CD4-positive, CD25-positive, alpha-beta regulatory T cell (primary cell): ENCODE measurements around the gene MICAL2. TPM values are rescaled to one million over a fixed set of nuclear protein-coding genes. Genes with fewer than 3 reads are reported as not detected.
A peak's percentile ranks its signal among the peaks of the same experiment; 100 is the strongest.

Experiments used
- ATAC-seq, 2 donors: fragments of 150-1000 bp; cut with Tn5 transposase; one replicate each; pipeline ENCODE4 v1.10.0; 2021; ENCODE audit warnings: low read depth in 2 of 2, moderate number of reproducible peaks in 2 of 2, moderate library complexity in 1 of 2
- DNase-seq, 3 donors: peaks; one replicate each; pipeline versions ENCODE4 v3.0.0 to v3.0.0-alpha.2; 2012 to 2022; ENCODE audit warnings: mixed read lengths in 1 of 3
- H3K27ac ChIP-seq: one replicate; pipeline ENCODE4 v1.7.0; 2013; ENCODE audit warnings: mild to moderate bottlenecking, low read length; ENCODE audit not compliant: insufficient read depth, poor library complexity, severe bottlenecking
- H3K27me3 ChIP-seq: one replicate; pipeline ENCODE4 v1.7.0; 2013; ENCODE audit warnings: low read length; ENCODE audit not compliant: control insufficient read depth, insufficient read depth
- H3K36me3 ChIP-seq: one replicate; pipeline ENCODE4 v1.7.0; 2013; ENCODE audit warnings: mild to moderate bottlenecking, low read length, moderate library complexity; ENCODE audit not compliant: control insufficient read depth, insufficient read depth
- H3K4me1 ChIP-seq: 2 replicates; pipeline ENCODE4 v1.7.0; 2013; ENCODE audit warnings: mild to moderate bottlenecking, low read length; ENCODE audit not compliant: insufficient read depth, control insufficient read depth, poor library complexity, severe bottlenecking
- H3K4me3 ChIP-seq: one replicate; pipeline ENCODE4 v1.7.0; 2013; ENCODE audit warnings: low read depth, mild to moderate bottlenecking, low read length, moderate library complexity
- H3K9me3 ChIP-seq, 2 experiments: 1 replicate in 1 of 2; 2 replicates in 1 of 2; pipeline ENCODE4 v1.7.0; 2013; ENCODE audit warnings: low read length in 2 of 2, mild to moderate bottlenecking in 1 of 2, moderate library complexity in 1 of 2; ENCODE audit not compliant: control insufficient read depth in 2 of 2
- H3K27ac Mint-ChIP-seq, 3 donors: one replicate each; pipeline ENCODE4 v1.8.0; 2020 to 2022; ENCODE audit warnings: mild to moderate bottlenecking in 3 of 3, mixed read lengths in 3 of 3, moderate library complexity in 2 of 3
- H3K27me3 Mint-ChIP-seq: one replicate; pipeline ENCODE4 v1.8.0; 2022; ENCODE audit warnings: mild to moderate bottlenecking, mixed read lengths
- H3K36me3 Mint-ChIP-seq: one replicate; pipeline ENCODE4 v1.8.0; 2020; ENCODE audit warnings: mixed read lengths
- H3K4me1 Mint-ChIP-seq, 4 donors: one replicate each; pipeline ENCODE4 v1.8.0; 2020 to 2022; ENCODE audit warnings: mixed read lengths in 4 of 4, mild to moderate bottlenecking in 1 of 4
- H3K4me3 Mint-ChIP-seq, 4 donors: one replicate each; pipeline ENCODE4 v1.8.0; 2020 to 2022; ENCODE audit warnings: mild to moderate bottlenecking in 4 of 4, mixed read lengths in 4 of 4, moderate library complexity in 3 of 4
- H3K9me3 Mint-ChIP-seq, 7 donors: one replicate each; pipeline ENCODE4 v1.8.0; 2020 to 2022; ENCODE audit warnings: mixed read lengths in 7 of 7, mild to moderate bottlenecking in 3 of 7, moderate library complexity in 2 of 7
- polyA plus RNA-seq, 4 donors: library from polyadenylated mRNA; unstranded; fragments of 300-500 nt; fragmentation: Illumina TruSeq; gene quantifications; one replicate each; pipeline ENCODE4 v1.2.3, GENCODE V29; 2021
- total RNA-seq: library from RNA; stranded (reverse); gene quantifications from one replicate; pipeline ENCODE4 v1.2.3, GENCODE V29; 2022

MICAL2 gene, protein sequence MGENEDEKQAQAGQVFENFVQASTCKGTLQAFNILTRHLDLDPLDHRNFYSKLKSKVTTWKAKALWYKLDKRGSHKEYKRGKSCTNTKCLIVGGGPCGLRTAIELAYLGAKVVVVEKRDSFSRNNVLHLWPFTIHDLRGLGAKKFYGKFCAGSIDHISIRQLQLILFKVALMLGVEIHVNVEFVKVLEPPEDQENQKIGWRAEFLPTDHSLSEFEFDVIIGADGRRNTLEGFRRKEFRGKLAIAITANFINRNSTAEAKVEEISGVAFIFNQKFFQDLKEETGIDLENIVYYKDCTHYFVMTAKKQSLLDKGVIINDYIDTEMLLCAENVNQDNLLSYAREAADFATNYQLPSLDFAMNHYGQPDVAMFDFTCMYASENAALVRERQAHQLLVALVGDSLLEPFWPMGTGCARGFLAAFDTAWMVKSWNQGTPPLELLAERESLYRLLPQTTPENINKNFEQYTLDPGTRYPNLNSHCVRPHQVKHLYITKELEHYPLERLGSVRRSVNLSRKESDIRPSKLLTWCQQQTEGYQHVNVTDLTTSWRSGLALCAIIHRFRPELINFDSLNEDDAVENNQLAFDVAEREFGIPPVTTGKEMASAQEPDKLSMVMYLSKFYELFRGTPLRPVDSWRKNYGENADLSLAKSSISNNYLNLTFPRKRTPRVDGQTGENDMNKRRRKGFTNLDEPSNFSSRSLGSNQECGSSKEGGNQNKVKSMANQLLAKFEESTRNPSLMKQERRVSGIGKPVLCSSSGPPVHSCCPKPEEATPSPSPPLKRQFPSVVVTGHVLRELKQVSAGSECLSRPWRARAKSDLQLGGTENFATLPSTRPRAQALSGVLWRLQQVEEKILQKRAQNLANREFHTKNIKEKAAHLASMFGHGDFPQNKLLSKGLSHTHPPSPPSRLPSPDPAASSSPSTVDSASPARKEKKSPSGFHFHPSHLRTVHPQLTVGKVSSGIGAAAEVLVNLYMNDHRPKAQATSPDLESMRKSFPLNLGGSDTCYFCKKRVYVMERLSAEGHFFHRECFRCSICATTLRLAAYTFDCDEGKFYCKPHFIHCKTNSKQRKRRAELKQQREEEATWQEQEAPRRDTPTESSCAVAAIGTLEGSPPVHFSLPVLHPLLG
- 67.5 TPM for total RNA-seq
- polyA plus RNA-seq, result 10 to 100 TPM; 15.9 to 39.0 (median 22.9) TPM

GRCh38 chr11:12110201-12110713, at the start of gene MICAL2:
Gene MICAL2, plus strand, starts transcription at chr11:12110590. Its CDS starts 51,566 bp downstream, at chr11:12162156.
- peak within 1 kb of the TSS; percentile 85 to 91 (median 86) for H3K4me3 Mint-ChIP-seq
- peak within 1 kb of the TSS; percentile 51 for H3K4me3 ChIP-seq
- no peaks in the 10 kb centered on the region for H3K36me3 ChIP-seq
- H3K4me1 ChIP-seq, result peaks cover 25% of the 10 kb centered on the region
- DNase-seq (peak; percentile 82 to 93 (median 83)), ATAC-seq (peak; percentile 95 to 97)
- H3K27me3 ChIP-seq, result no peaks in the 10 kb centered on the region
- peaks cover 0 to 2% (median 0%) of the 10 kb centered on the region in 7 donors for H3K9me3 Mint-ChIP-seq
- peak within 1 kb of the TSS; percentile 50 to 82 (median 52) for H3K27ac Mint-ChIP-seq
- no peaks in the 10 kb centered on the region for H3K36me3 Mint-ChIP-seq
- H3K27me3 Mint-ChIP-seq, result no peaks in the 10 kb centered on the region
- H3K9me3 ChIP-seq, result no peaks in the 10 kb centered on the region
- peaks cover 12 to 35% (median 24%) of the 10 kb centered on the region in 4 donors for H3K4me1 Mint-ChIP-seq
- H3K27ac ChIP-seq, result peak within 1 kb of the TSS; percentile 59

DNA sequence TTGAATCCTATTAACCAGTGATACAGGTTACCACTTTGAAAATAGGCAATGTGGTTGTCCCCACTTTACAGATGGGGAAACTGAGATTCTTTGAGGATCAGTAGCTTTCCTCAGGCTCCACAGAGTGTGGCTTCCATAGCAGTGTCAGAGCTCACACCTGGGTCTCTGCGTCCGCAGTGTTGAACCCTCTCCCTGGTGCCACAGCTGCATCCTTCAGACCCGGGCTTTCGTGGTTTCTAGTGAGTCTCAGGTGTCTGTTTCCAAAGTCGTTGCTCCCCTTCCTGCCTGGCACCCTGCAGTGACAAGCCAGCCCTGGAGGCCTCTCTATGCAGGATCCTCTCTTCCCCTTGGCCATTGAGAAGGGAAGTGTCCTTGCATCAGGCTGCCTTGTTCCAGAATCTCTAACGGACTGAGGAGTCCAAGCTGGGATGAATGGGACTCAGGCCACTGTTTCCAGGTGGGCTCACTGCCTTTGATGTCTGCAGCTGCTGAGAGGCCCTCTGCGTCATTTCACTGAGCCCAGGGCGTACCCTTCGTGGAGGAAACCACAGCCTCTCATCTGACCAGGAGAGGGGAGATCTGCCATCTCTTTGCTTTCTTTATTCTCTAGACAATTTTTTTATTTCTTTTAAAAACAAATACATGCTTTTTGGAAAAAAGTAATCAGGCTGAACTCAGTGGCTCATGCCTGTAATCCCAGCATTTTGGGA, 48.4 kb upstream of the MICAL2 start:
- DNase-seq (no peak), ATAC-seq (no peak)
- H3K36me3 Mint-ChIP-seq, result no peaks in the 10 kb centered on the region

GRCh38 chr11:12063251-12063650, 47.1 kb upstream of the MICAL2 start:
- Histone ChIP-seq H3K36me3 (no peaks in the 10 kb centered on the region), H3K4me3 (no peak overlapping the region), H3K27ac (no peak overlapping the region), H3K4me1 (no peaks in the 10 kb centered on the region), H3K27me3 (no peaks in the 10 kb centered on the region), H3K9me3 (no peaks in the 10 kb centered on the region)
- no peak overlapping the region for H3K27ac Mint-ChIP-seq
- H3K36me3 Mint-ChIP-seq, result no peaks in the 10 kb centered on the region
- peaks cover 15% of the 10 kb centered on the region for H3K27me3 Mint-ChIP-seq
- ATAC-seq (no peak), DNase-seq (no peak)
- peaks cover 0 to 4% (median 0%) of the 10 kb centered on the region in 7 donors for H3K9me3 Mint-ChIP-seq
- no peak overlapping the region for H3K4me3 Mint-ChIP-seq
- H3K4me1 Mint-ChIP-seq, result peaks cover 0 to 2% (median 0%) of the 10 kb centered on the region in 4 donors

More for the DNA sequence above, 48.4 kb upstream of the MICAL2 start:
- Mint-ChIP-seq H3K4me1 (peaks cover 0 to 2% (median 0%) of the 10 kb centered on the region in 4 donors), H3K27me3 (peaks cover 15% of the 10 kb centered on the region), H3K4me3 (no peak overlapping the region), H3K9me3 (peaks cover 0 to 4% (median 0%) of the 10 kb centered on the region in 7 donors), H3K27ac (peak overlapping the region in 1 of 3 donors; percentile 54)
- Histone ChIP-seq H3K27ac (no peak overlapping the region), H3K4me3 (no peak overlapping the region), H3K27me3 (no peaks in the 10 kb centered on the region), H3K36me3 (no peaks in the 10 kb centered on the region), H3K9me3 (no peaks in the 10 kb centered on the region), H3K4me1 (no peaks in the 10 kb centered on the region)

- Mint-ChIP-seq H3K36me3 (no peaks in the 10 kb centered on the region), H3K27me3 (peaks cover 19% of the 10 kb centered on the region), H3K9me3 (peaks cover 0 to 4% (median 0%) of the 10 kb centered on the region in 7 donors), H3K27ac (no peak overlapping the region), H3K4me3 (no peak overlapping the region), H3K4me1 (peaks cover 0 to 2% (median 0%) of the 10 kb centered on the region in 4 donors)
- no peaks in the 10 kb centered on the region for H3K27me3 ChIP-seq
- ATAC-seq (no peak), DNase-seq (no peak)
- no peaks in the 10 kb centered on the region for H3K9me3 ChIP-seq
- no peaks in the 10 kb centered on the region for H3K36me3 ChIP-seq
- H3K27ac ChIP-seq, result no peak overlapping the region
- H3K4me3 ChIP-seq, result no peak overlapping the region
- H3K4me1 ChIP-seq, result no peaks in the 10 kb centered on the region
Observed at GRCh38 chr11:12064136-12064953, 46.0 kb upstream of the MICAL2 start.

DNA sequence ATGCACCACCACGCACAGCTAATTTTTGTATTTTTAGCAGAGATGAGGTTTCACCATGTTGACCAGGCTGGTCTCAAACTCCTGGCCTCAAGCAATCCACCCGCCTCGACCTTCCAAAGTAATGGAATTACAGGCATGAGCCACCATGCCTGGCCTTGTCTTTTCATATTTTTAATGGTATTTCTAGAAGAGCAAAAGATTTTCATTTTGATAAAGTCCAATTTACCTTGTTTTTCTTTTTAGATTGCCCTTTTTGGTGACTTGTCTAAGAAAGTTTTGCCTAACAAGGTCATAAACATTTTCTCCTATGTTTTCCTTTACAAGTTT, 45.5 kb upstream of the MICAL2 start:
- H3K4me3 Mint-ChIP-seq, result no peak overlapping the region
- Histone ChIP-seq H3K9me3 (no peaks in the 10 kb centered on the region), H3K36me3 (no peaks in the 10 kb centered on the region), H3K27ac (no peak overlapping the region), H3K4me1 (no peaks in the 10 kb centered on the region), H3K27me3 (no peaks in the 10 kb centered on the region), H3K4me3 (no peak overlapping the region)
- peaks cover 19% of the 10 kb centered on the region for H3K27me3 Mint-ChIP-seq
- H3K4me1 Mint-ChIP-seq, result peaks cover 0 to 2% (median 0%) of the 10 kb centered on the region in 4 donors
- H3K9me3 Mint-ChIP-seq, result peaks cover 0 to 4% (median 0%) of the 10 kb centered on the region in 7 donors
- no peaks in the 10 kb centered on the region for H3K36me3 Mint-ChIP-seq
- DNase-seq (no peak), ATAC-seq (no peak)
- no peak overlapping the region for H3K27ac Mint-ChIP-seq

DNA sequence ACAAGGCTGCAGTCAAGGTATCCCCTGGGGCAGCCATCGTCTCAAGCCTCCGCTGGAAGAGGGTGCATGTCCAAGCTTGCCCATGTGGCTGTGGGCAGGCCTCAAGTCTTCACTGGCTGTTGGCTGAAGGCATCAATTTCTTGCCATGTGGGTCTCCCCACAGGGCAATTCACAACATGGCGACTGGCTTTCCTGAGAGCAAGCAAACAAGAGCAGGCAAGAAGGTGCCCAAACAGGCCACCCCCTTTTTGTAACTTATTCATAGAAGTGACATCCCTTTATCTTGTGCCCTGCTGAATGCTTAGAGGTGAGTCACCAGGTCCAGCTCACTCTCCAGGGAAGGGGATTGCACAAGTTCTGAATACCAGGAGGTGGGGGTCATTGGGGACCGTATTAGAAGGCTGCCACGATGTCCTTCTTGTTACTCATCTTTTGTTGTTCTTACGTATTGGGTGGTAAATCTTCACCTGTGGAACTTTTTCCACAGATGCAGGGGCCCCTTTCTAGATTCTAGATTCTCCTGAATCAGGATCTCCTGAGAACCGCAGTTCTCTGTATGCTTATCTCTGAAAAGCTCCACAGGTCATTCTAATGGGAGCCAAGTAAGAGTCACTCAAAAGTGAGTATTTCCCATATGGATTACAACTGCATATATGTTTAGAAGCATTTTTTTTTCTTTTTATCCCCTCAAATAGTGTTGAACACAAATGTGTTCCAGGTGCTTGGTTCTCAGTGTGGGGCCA, 44.2 kb upstream of the MICAL2 start:
- DNase-seq, result no peak
- peaks cover 0 to 2% (median 0%) of the 10 kb centered on the region in 4 donors for H3K4me1 Mint-ChIP-seq
- Histone ChIP-seq H3K4me3 (no peak overlapping the region), H3K27me3 (no peaks in the 10 kb centered on the region), H3K4me1 (no peaks in the 10 kb centered on the region), H3K27ac (no peak overlapping the region), H3K9me3 (no peaks in the 10 kb centered on the region), H3K36me3 (no peaks in the 10 kb centered on the region)
- H3K27ac Mint-ChIP-seq, result no peak overlapping the region
- H3K36me3 Mint-ChIP-seq, result no peaks in the 10 kb centered on the region
- ATAC-seq, result no peak
- peaks cover 0 to 4% (median 0%) of the 10 kb centered on the region in 7 donors for H3K9me3 Mint-ChIP-seq
- H3K27me3 Mint-ChIP-seq, result peaks cover 19% of the 10 kb centered on the region
- H3K4me3 Mint-ChIP-seq, result no peak overlapping the region
